ENCODE measurements around the gene WIPF2. TPM values are rescaled to one million over a fixed set of nuclear protein-coding genes. Genes with fewer than 3 reads are reported as not detected.
A peak's percentile ranks its signal among the peaks of the same experiment; 100 is the strongest.

WIPF2 gene
- total RNA-seq, 2 experiments from 2014 or later, result 15.3 to 17.9 TPM

GRCh38 chr17:40317345-40317873 lies 98.3 kb downstream of the WIPF2 start:
- intact Hi-C loops (cut with micrococcal nuclease), result no loop called here
- DNase-seq (peak; percentile 73), ATAC-seq (no peak)
- Mint-ChIP-seq H3K27ac (peak overlapping the region; percentile 99), H3K4me3 (peak overlapping the region; percentile 98), H3K27me3 (no peaks in the 10 kb centered on the region), H3K4me1 (ENCODE audit: low read depth) (peaks cover 71% of the 10 kb centered on the region), H3K9me3 (no peaks in the 10 kb centered on the region), H3K36me3 (ENCODE audit: low read depth) (peaks cover 6% of the 10 kb centered on the region)
- peak; percentile 79 for TF ChIP-seq CTCF (IDR thresholded peaks at IDR 0.05)
- POLR2A ChIA-PET, result interaction anchor here (0.7 to 4.1 kb wide), 9 partner anchors 9 to 219 kb away, joined by 3 to 22 read pairs (median 4); partner anchors contain the start of gene CDC6
- CTCF ChIA-PET, result interaction anchor here (0.9 to 42.0 kb wide), 15 partner anchors 9 to 243 kb away, joined by 3 to 780 read pairs (median 6); partner anchors contain the start of gene WIPF2

GRCh38 chr17:40317880-40318829 lies 99.1 kb downstream of the WIPF2 start:
- ATAC-seq, result peak; percentile 68
- CTCF ChIA-PET, result interaction anchor here (1.2 to 42.0 kb wide), 14 partner anchors 8 to 221 kb away, joined by 3 to 780 read pairs (median 9); partner anchors contain the start of gene WIPF2

GRCh38 chr17:40318830-40319391 lies 99.8 kb downstream of the WIPF2 start:
- Mint-ChIP-seq H3K27ac (peak overlapping the region; percentile 99), H3K9me3 (no peaks in the 10 kb centered on the region), H3K27me3 (no peaks in the 10 kb centered on the region), H3K4me1 (ENCODE audit: low read depth) (peaks cover 76% of the 10 kb centered on the region), H3K36me3 (ENCODE audit: low read depth) (peaks cover 8% of the 10 kb centered on the region), H3K4me3 (peak overlapping the region; percentile 98)
- POLR2A ChIA-PET, result interaction anchor here (1.0 to 11.5 kb wide), 9 partner anchors 11 to 53 kb away, joined by 3 to 101 read pairs (median 4); partner anchors contain the start of genes CDC6 and RARA
- no peak for TF ChIP-seq CTCF (IDR thresholded peaks at IDR 0.05)
- CTCF ChIA-PET, result interaction anchor here (0.6 to 42.0 kb wide), 6 partner anchors 8 to 240 kb away, joined by 3 to 780 read pairs (median 8); no protein-coding TSS in a partner anchor
- intact Hi-C loops (cut with micrococcal nuclease), result no loop called here
- peak; percentile 43 for DNase-seq
- ATAC-seq, result no peak

More at GRCh38 chr17:40317880-40318829, 99.1 kb downstream of the WIPF2 start:
- TF ChIP-seq CTCF (IDR thresholded peaks at IDR 0.05), result no peak
- Mint-ChIP-seq H3K4me3 (peak overlapping the region; percentile 98), H3K27me3 (no peaks in the 10 kb centered on the region), H3K4me1 (ENCODE audit: low read depth) (peaks cover 77% of the 10 kb centered on the region), H3K27ac (peak overlapping the region; percentile 99), H3K9me3 (no peaks in the 10 kb centered on the region), H3K36me3 (ENCODE audit: low read depth) (peaks cover 8% of the 10 kb centered on the region)
- intact Hi-C loops (cut with micrococcal nuclease), result no loop called here
- POLR2A ChIA-PET, result interaction anchor here (0.7 to 11.5 kb wide), 13 partner anchors 8 to 54 kb away, joined by 3 to 101 read pairs (median 4); partner anchors contain the start of genes CDC6 and RARA
- peak; percentile 95 for DNase-seq

- TF ChIP-seq CTCF (IDR thresholded peaks at IDR 0.05), result no peak
- H3K9me3 Mint-ChIP-seq, result no peaks in the 10 kb centered on the region
- no peaks in the 10 kb centered on the region for H3K27me3 Mint-ChIP-seq
- H3K4me1 Mint-ChIP-seq (ENCODE audit: low read depth), result peaks cover 75% of the 10 kb centered on the region
- peak overlapping the region; percentile 99 for H3K27ac Mint-ChIP-seq
- CTCF ChIA-PET, result interaction anchor here (1.4 to 42.0 kb wide), 4 partner anchors 9 to 31 kb away, joined by 3 to 780 read pairs (median 12); no protein-coding TSS in a partner anchor
- H3K36me3 Mint-ChIP-seq (ENCODE audit: low read depth), result peaks cover 8% of the 10 kb centered on the region
- POLR2A ChIA-PET, result interaction anchor here (0.7 to 11.5 kb wide), 14 partner anchors 9 to 242 kb away, joined by 3 to 101 read pairs (median 3); partner anchors contain the start of gene RARA
- ATAC-seq (no peak), DNase-seq (peak; percentile 81)
- peak overlapping the region; percentile 98 for H3K4me3 Mint-ChIP-seq
- intact Hi-C loops (cut with micrococcal nuclease), result no loop called here
Observed at GRCh38 chr17:40319651-40320540, 100.8 kb downstream of the WIPF2 start.
